Activated T-cell treated with anti-CD3 and anti-CD28 coated beads, Interleukin-2, amount 50 U/mL, for 24 hours (primary cell): ENCODE results near the gene RAB3GAP1.
A peak's percentile ranks its signal among the peaks of the same experiment; 100 is the strongest.

Source experiments
- DNase-seq: peaks from one replicate; pipeline ENCODE4 v3.0.0-alpha.2; 2020
- H3K27ac Mint-ChIP-seq: 2 replicates; pipeline ENCODE4 v1.8.0; 2020; ENCODE audit warnings: mild to moderate bottlenecking, mixed read lengths
- H3K27me3 Mint-ChIP-seq: 2 replicates; pipeline ENCODE4 v1.8.0; 2020; ENCODE audit warnings: mixed read lengths
- H3K36me3 Mint-ChIP-seq: 2 replicates; pipeline ENCODE4 v1.8.0; 2020; ENCODE audit warnings: low read depth, mixed read lengths
- H3K4me1 Mint-ChIP-seq: 2 replicates; pipeline ENCODE4 v1.8.0; 2020; ENCODE audit warnings: low read depth, mixed read lengths
- H3K4me3 Mint-ChIP-seq: 2 replicates; pipeline ENCODE4 v1.8.0; 2020; ENCODE audit warnings: mild to moderate bottlenecking, moderate library complexity, mixed read lengths
- H3K9me3 Mint-ChIP-seq: 2 replicates; pipeline ENCODE4 v1.8.0; 2020; ENCODE audit warnings: mixed read lengths

RAB3GAP1 gene

DNA sequence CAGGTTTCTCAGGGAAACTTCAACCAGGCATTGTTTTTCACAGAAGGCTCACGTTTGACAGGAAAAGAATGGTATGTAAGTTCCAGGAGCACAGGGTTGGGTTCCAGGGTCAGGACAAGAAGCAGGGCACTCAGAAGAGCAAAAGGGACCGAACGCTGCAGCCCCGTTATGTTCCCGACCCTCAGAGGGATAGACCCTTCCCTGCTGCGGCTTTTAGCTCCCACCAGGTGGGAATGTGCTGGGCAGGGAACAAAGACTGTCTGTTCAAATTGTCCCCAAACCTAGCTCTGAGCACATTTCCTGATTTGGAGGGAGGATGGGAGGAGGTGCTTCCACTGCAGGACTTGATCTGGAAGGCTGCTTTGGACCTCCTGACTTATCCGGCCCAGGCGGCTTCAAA lies 130.1 kb downstream of the RAB3GAP1 start:
- Mint-ChIP-seq H3K27me3 (no peaks in the 10 kb centered on the region), H3K27ac (peak overlapping the region; percentile 24), H3K36me3 (peaks cover 4% of the 10 kb centered on the region), H3K4me1 (no peaks in the 10 kb centered on the region), H3K9me3 (no peaks in the 10 kb centered on the region), H3K4me3 (no peak overlapping the region)
- DNase-seq: no peak

DNA sequence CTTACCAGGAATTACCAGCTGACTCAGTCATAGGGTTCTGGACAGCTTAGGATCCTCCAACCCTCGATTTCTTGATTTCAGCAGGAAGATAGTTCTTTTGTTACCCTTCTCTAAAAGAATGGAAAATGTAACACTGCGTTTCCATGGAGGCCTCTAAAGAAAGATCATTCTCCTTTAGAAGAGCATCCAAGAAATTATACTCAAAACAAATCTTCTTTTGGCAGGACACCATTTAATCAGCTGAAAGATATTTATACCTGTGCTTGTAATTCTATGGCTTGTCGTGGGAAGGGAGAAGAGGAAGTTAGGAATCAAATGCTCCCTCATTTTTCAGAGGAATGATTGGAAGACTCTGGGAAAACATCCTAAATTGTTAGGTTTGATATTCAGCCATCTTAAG lies 130.5 kb downstream of the RAB3GAP1 start:
- no peak overlapping the region for H3K4me3 Mint-ChIP-seq
- no peaks in the 10 kb centered on the region for H3K27me3 Mint-ChIP-seq
- H3K27ac Mint-ChIP-seq: no peak overlapping the region
- H3K4me1 Mint-ChIP-seq: no peaks in the 10 kb centered on the region
- DNase-seq: no peak
- H3K36me3 Mint-ChIP-seq: peaks cover 3% of the 10 kb centered on the region
- no peaks in the 10 kb centered on the region for H3K9me3 Mint-ChIP-seq

DNA sequence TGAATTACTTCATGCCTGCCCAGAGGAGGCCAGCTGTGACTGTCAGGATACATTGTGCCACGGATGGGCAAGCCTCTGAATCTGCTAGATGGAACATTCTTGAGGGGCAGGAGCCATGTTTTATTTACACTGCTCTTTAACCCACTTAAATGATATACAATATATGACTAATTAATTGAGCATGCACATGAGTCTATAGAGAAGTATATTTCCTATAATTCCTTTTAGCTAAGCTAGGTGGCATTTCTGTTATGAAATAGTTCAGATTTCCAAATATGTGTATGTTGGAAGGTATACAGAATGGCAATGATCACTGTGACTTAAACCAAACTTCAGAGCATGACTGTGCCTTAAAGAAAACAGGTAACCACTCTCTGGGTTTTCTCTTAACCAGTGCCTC lies 131.7 kb downstream of the RAB3GAP1 start:
- H3K36me3 Mint-ChIP-seq: no peaks in the 10 kb centered on the region
- H3K4me3 Mint-ChIP-seq: no peak overlapping the region
- H3K9me3 Mint-ChIP-seq: no peaks in the 10 kb centered on the region
- H3K27ac Mint-ChIP-seq: no peak overlapping the region
- no peaks in the 10 kb centered on the region for H3K27me3 Mint-ChIP-seq
- H3K4me1 Mint-ChIP-seq: no peaks in the 10 kb centered on the region
- no peak for DNase-seq

DNA sequence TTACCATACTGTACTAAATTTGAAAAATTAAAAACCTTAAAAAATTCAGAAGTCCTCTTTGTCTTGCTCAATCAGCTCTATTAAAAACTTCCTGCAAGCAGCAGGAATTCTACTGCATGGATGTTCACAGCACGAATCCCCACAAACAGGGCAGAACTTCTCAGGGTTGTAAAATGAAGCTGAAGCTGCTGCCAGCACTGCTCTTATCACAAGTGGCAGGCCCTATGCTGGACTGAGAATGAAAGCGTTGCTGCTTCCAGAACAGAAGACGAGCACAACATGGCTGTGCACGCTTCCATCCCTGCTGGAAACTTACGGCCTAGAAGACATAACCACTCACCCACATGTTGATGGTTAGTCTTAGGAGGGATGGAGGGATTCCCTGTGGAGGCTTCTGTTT lies 134.0 kb downstream of the RAB3GAP1 start:
- peaks cover 10% of the 10 kb centered on the region for H3K9me3 Mint-ChIP-seq
- H3K4me1 Mint-ChIP-seq: no peaks in the 10 kb centered on the region
- H3K27ac Mint-ChIP-seq: no peak overlapping the region
- no peaks in the 10 kb centered on the region for H3K27me3 Mint-ChIP-seq
- no peak overlapping the region for H3K4me3 Mint-ChIP-seq
- no peaks in the 10 kb centered on the region for H3K36me3 Mint-ChIP-seq
- no peak for DNase-seq

DNA sequence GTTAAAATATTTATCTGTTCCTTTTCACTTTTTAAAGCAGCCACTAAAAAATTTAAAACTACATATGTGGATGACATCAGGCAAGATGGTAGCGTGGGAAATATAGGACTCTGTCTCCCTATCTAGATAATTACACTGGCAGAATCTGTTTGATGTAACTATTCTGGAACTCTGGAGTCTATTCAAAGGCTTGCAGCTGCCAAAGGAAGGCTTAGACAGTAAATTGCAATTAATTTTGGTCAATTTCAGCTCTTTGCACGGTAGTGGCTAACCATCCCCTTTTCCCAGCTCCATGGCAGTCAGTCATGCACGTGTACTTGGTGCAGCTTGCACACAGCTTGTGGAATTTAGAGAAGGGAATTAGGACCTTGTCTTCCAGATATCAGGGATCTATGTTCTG lies 135.2 kb downstream of the RAB3GAP1 start:
- no peak overlapping the region for H3K27ac Mint-ChIP-seq
- H3K36me3 Mint-ChIP-seq: peaks cover 2% of the 10 kb centered on the region
- no peak overlapping the region for H3K4me3 Mint-ChIP-seq
- peaks cover 13% of the 10 kb centered on the region for H3K9me3 Mint-ChIP-seq
- H3K4me1 Mint-ChIP-seq: no peaks in the 10 kb centered on the region
- no peak for DNase-seq
- H3K27me3 Mint-ChIP-seq: no peaks in the 10 kb centered on the region

DNA sequence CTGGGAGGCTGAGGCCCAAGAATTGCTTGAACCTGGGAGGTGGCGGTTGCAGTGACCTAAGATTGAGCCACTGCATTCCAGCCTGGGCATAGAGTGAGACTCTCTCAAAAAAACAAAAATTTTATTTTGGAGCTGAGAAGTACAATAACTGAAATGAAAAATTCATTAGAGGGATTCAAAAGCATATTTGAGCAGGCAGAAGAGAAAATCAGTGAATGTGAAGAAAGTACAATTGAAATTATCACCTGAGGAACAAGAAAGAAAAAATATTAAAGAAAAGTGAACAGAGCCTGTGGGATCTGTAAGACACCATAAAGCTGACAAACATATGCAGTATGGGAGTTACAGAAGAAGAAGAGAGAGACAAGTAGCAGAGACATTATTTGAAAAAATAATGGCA lies 137.1 kb downstream of the RAB3GAP1 start:
- peaks cover 5% of the 10 kb centered on the region for H3K36me3 Mint-ChIP-seq
- no peak overlapping the region for H3K4me3 Mint-ChIP-seq
- no peaks in the 10 kb centered on the region for H3K27me3 Mint-ChIP-seq
- no peak for DNase-seq
- no peak overlapping the region for H3K27ac Mint-ChIP-seq
- peaks cover 27% of the 10 kb centered on the region for H3K9me3 Mint-ChIP-seq
- H3K4me1 Mint-ChIP-seq: no peaks in the 10 kb centered on the region

DNA sequence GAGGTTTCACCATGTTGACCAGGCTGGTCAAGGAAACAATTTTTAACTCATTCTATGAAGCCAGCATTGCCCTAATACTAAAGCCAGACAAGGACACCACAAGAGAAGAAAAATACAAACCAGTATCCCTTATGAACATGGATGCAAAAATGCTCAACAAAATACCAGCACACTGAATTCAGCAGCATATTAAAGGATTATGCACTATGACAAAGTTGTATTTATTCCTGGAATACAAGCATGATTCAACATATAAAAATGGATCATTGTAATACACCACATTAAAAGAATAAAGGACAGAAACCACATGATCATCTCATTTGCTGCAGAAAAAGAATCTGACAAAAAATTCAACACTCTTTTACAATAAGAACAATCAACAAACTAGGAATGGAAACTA lies 138.7 kb downstream of the RAB3GAP1 start:
- H3K9me3 Mint-ChIP-seq: peaks cover 29% of the 10 kb centered on the region
- DNase-seq: no peak

DNA sequence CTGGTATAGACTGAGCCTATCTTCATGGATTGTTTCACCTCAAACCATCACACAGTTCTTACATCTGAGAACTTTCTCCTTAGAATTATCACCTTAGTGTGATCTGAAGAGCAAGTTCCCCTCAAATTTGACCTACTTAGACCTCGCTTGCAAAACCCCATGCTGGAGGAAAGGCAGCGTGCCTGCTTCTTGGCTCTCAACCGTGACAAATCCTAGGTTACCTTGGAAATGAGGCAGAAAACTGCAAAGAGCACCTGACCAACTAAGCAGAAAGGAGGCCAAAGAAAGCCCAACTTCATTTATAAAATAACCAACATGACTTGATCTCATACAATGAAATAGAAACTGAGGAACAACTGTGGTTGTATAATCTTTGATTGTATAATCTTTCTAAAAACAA lies 146.4 kb downstream of the RAB3GAP1 start:
- no peak overlapping the region for H3K27ac Mint-ChIP-seq
- H3K4me3 Mint-ChIP-seq: no peak overlapping the region
- no peaks in the 10 kb centered on the region for H3K36me3 Mint-ChIP-seq
- no peaks in the 10 kb centered on the region for H3K4me1 Mint-ChIP-seq
- DNase-seq: no peak
- no peaks in the 10 kb centered on the region for H3K27me3 Mint-ChIP-seq
- peaks cover 5% of the 10 kb centered on the region for H3K9me3 Mint-ChIP-seq

More for the DNA sequence above, 138.7 kb downstream of the RAB3GAP1 start:
- Mint-ChIP-seq H3K27me3 (no peaks in the 10 kb centered on the region), H3K36me3 (peaks cover 5% of the 10 kb centered on the region), H3K4me3 (no peak overlapping the region), H3K4me1 (no peaks in the 10 kb centered on the region), H3K27ac (no peak overlapping the region)

DNA sequence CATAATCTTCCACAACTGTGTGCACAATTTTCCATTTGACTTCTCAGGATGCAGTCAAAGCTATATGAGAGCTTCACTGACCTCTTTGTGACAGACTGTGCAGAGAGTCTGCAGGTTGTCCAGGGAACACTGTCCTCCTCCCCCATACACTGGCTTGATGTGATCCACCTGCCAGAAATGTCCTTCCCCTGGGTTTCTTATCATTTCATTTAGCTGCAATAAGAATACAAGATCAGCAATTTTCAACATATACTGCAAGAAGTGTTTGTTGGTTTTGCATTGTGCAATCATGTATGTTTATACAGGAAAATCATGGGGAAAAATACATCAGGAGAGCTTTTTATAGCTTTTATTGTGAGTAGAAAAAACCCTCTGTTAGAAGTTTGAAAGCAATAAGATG lies 150.7 kb downstream of the RAB3GAP1 start:
- no peak overlapping the region for H3K4me3 Mint-ChIP-seq
- no peaks in the 10 kb centered on the region for H3K9me3 Mint-ChIP-seq
- no peak overlapping the region for H3K27ac Mint-ChIP-seq
- no peaks in the 10 kb centered on the region for H3K4me1 Mint-ChIP-seq
- H3K36me3 Mint-ChIP-seq: no peaks in the 10 kb centered on the region
- no peaks in the 10 kb centered on the region for H3K27me3 Mint-ChIP-seq
- DNase-seq: no peak

DNA sequence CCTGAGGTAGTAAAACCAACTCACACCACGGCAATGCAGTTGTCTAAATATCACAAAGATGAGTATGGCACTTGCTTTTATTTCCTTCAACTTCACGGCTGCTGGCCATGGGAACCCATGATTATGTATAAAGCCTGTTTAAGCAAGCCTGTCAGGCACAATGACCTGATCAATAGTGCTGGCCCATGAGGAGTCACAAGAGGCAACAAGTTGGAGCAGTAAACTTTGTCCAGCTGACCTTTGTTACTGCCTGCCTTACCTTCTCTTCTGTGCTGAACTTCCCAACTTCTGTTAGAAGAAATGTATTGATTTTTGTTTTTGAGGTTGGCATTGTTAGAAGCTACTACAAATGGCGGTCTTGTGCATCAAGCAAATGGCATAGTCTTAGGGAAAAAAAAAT lies 151.9 kb downstream of the RAB3GAP1 start:
- Mint-ChIP-seq H3K27ac (no peak overlapping the region), H3K36me3 (no peaks in the 10 kb centered on the region), H3K27me3 (no peaks in the 10 kb centered on the region), H3K4me3 (no peak overlapping the region), H3K9me3 (no peaks in the 10 kb centered on the region), H3K4me1 (no peaks in the 10 kb centered on the region)
- DNase-seq: no peak

DNA sequence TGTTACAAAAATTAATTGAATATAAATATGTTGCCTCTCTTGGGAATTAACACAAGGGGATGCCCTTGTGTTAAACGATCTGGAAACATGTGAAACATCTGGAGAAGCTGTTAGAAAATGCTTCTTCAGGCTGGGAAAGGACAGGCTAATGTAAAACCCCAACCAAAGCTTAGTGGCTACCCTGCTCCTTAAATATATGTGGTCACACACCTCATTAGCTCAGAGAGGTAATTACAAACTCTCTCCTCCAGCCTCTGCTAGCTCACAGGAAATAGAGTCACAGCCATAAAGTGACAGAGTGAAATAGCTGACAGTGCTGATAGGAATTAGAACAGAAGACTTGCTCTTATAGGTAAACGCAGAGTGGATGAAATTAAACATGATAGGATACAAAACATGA lies 155.9 kb downstream of the RAB3GAP1 start:
- no peaks in the 10 kb centered on the region for H3K4me1 Mint-ChIP-seq
- H3K36me3 Mint-ChIP-seq: no peaks in the 10 kb centered on the region
- DNase-seq: no peak
- no peak overlapping the region for H3K27ac Mint-ChIP-seq
- no peaks in the 10 kb centered on the region for H3K9me3 Mint-ChIP-seq
- no peaks in the 10 kb centered on the region for H3K27me3 Mint-ChIP-seq
- no peak overlapping the region for H3K4me3 Mint-ChIP-seq

DNA sequence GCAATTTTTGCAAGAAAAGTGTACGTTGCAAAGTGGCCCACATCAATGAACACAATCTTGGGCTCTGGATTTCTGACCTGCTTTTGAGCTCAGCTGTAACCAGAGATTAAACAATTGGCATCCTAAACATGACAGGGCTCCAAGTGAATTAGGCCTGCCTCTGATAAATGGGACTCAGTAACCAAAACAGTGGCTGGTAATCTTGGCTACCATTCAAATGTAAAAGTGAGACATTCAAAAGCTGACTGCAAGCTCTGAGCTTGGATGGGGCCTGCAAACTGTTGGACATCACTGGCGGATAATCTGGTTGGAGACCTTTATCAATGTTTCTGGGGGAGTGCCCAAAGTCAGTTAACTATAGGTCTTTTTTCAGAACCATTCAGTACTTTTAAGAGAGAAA lies 160.7 kb downstream of the RAB3GAP1 start:
- Mint-ChIP-seq H3K27ac (no peak overlapping the region), H3K4me1 (no peaks in the 10 kb centered on the region), H3K4me3 (no peak overlapping the region), H3K36me3 (no peaks in the 10 kb centered on the region), H3K9me3 (no peaks in the 10 kb centered on the region), H3K27me3 (no peaks in the 10 kb centered on the region)
- no peak for DNase-seq

DNA sequence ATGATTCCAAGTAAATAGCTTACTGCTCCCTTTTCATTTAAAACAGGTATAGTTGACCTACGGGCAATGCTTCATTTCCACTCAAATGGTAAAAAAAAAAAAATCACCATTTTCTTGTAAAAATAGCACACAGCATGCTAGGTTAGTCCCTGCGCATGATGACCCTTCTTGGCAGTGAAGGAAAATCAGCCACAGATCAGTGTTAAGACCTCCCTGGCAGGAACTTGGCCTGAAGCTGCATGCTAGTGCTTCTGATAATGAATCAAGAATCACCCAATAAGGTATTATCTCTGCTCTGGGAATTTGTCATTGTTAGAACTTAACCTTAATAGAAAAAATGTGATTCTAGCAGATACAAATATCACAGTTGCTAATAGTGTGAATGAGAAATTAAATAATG lies 166.3 kb downstream of the RAB3GAP1 start:
- no peak for DNase-seq
- H3K4me3 Mint-ChIP-seq: no peak overlapping the region
- H3K9me3 Mint-ChIP-seq: no peaks in the 10 kb centered on the region
- no peaks in the 10 kb centered on the region for H3K36me3 Mint-ChIP-seq
- no peaks in the 10 kb centered on the region for H3K27me3 Mint-ChIP-seq
- no peaks in the 10 kb centered on the region for H3K4me1 Mint-ChIP-seq
- no peak overlapping the region for H3K27ac Mint-ChIP-seq

DNA sequence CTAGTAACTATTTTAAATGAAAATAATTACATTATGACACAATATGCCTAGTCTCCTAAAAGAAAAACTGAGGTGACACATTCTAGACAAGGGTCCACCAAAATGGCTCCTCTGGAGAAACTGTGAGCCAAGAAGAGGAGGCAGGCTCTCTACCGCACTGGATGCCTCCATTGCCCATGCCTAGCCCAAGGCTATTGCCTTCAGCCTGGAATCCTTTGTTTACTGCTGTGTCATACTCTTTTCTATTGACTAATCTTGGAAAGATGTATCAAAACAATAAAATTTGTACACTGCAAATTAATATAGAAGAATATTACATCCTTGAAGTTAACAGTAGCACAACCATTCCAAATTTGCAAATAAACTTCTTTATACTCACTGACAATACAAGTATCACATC lies 167.1 kb downstream of the RAB3GAP1 start:
- Mint-ChIP-seq H3K27me3 (no peaks in the 10 kb centered on the region), H3K36me3 (no peaks in the 10 kb centered on the region), H3K27ac (no peak overlapping the region), H3K4me3 (no peak overlapping the region), H3K9me3 (no peaks in the 10 kb centered on the region), H3K4me1 (no peaks in the 10 kb centered on the region)
- DNase-seq: no peak
